WERI-Rb-1 (cell line): ENCODE data around the gene GRAMD1A.

Source experiments
- DNase-seq: peaks from one replicate; pipeline ENCODE4 v3.0.0-alpha.2; 2020
- H3K27ac ChIP-seq: fragments of 250-450 bp; sonication (Bioruptor Pico); 2 replicates; pipeline ENCODE4 v1.5.1; 2020; ENCODE audit warnings: mild to moderate bottlenecking, moderate library complexity
- H3K27me3 ChIP-seq: fragments of 250-450 bp; sonication (Bioruptor Pico); 2 replicates; pipeline ENCODE4 v1.5.1; 2021; ENCODE audit warnings: mild to moderate bottlenecking, low read depth, moderate library complexity; ENCODE audit not compliant: insufficient read depth, severe bottlenecking
- H3K36me3 ChIP-seq: fragments of 250-450 bp; sonication (Bioruptor Pico); 2 replicates; pipeline ENCODE4 v1.5.1; 2020; ENCODE audit warnings: mild to moderate bottlenecking, moderate library complexity
- H3K4me3 ChIP-seq: 2 replicates; pipeline ENCODE4 v1.5.1; 2011; ENCODE audit warnings: low read depth, mild to moderate bottlenecking, control low read depth, low read length
- H3K9me3 ChIP-seq: fragments of 250-450 bp; sonication (Bioruptor Pico); 2 replicates; pipeline ENCODE4 v1.5.1; 2021; ENCODE audit warnings: mild to moderate bottlenecking, moderate library complexity; ENCODE audit not compliant: severe bottlenecking
- TF ChIP-seq, protein P1 (sequence below): IDR thresholded peaks from 2 replicates; pipeline ENCODE4 v1.5.1; 2011; ENCODE audit warnings: low read depth, mild to moderate bottlenecking, control low read depth, inconsistent platforms, low read length

The GRAMD1A gene

DNA sequence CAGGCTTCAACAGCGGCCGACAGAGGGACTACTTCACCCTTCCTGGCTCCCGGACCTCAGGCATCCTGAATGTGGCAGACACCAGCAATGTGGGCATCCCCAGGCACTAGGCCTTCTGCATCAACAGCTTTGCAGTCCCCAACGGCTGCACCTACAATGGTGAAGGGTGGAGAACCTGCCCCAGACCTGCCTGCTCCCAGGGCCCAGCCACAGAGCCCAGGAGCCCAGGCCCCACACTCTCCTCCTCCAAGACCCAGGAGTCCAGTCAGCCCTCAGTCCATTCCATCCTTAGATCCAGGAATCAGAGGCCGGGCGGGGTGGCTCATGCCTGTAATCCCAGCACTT lies 75.9 kb downstream of the GRAMD1A start:
- no peak overlapping the region for H3K27ac ChIP-seq
- H3K9me3 ChIP-seq: no peaks in the 10 kb centered on the region
- DNase-seq: no peak
- TF ChIP-seq, protein P1, sequence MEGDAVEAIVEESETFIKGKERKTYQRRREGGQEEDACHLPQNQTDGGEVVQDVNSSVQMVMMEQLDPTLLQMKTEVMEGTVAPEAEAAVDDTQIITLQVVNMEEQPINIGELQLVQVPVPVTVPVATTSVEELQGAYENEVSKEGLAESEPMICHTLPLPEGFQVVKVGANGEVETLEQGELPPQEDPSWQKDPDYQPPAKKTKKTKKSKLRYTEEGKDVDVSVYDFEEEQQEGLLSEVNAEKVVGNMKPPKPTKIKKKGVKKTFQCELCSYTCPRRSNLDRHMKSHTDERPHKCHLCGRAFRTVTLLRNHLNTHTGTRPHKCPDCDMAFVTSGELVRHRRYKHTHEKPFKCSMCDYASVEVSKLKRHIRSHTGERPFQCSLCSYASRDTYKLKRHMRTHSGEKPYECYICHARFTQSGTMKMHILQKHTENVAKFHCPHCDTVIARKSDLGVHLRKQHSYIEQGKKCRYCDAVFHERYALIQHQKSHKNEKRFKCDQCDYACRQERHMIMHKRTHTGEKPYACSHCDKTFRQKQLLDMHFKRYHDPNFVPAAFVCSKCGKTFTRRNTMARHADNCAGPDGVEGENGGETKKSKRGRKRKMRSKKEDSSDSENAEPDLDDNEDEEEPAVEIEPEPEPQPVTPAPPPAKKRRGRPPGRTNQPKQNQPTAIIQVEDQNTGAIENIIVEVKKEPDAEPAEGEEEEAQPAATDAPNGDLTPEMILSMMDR: no peak
- H3K4me3 ChIP-seq: no peak overlapping the region
- no peaks in the 10 kb centered on the region for H3K36me3 ChIP-seq
- no peaks in the 10 kb centered on the region for H3K27me3 ChIP-seq
